HG02840 (cell line): ENCODE results near the gene COL25A1.

ENCODE experiments used
- ATAC-seq: cut with Tn5 transposase; IDR thresholded peaks from one replicate; pipeline ENCODE4 v1.9.1; 2021; ENCODE audit warnings: mild to moderate bottlenecking, moderate library complexity, moderate number of reproducible peaks; ENCODE audit not compliant: unreplicated experiment, low FRiP score

COL25A1 gene

DNA sequence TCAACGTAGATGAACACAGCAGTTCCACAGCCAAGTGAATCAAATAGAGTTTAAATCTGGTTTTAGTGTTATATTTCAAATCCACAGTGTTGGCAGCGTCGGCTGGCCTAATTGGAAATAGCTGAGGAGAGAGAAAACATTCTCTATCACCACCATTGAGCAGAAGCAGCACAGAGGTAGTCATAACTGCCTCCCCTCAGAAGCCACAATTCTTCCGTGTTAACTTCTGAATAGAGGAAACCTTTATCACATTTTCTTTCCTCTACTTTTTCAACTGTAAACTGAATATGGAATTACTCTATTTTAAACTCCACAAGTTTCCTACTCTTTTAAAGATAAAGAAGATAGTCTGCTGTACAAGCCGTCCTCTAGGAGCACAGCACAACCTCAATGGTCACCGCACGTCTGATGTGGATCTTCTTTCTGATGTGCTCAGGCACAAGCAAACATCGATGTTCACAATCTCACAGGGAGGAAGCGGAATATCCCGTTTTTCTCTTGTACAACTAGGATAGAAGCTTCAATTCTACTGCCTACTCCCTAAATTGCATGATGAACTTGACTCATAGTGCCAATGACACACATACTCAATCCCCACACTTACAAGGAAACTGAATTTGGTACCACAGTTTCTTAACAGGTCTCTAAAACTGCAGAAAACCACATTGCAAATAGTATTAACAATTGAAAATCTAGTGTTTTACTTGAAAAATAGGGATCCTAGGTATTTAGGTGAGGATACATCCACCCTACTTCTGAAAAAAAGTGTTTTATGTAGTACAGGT lies 321.8 kb downstream of the COL25A1 start:
- ATAC-seq, result no peak

DNA sequence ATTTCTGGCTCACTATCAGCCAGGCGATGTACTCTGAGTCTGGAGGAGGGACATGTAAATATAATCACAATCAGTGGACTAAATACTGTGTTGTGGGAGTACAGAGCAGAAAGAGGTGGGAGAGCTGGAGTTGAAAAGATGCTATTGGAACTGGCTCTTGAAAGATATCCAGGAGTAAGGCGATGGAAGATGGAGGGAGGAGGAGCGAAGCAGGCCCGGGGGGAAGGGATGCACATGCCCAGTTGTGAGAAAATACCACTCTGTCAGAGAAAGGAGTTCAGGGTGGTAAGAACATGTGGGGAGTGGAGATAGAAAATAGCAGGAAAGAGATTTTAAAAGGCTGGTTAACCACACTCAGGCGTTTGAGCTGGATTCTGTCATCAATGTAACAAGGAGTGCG lies 322.7 kb downstream of the COL25A1 start:
- no peak for ATAC-seq

DNA sequence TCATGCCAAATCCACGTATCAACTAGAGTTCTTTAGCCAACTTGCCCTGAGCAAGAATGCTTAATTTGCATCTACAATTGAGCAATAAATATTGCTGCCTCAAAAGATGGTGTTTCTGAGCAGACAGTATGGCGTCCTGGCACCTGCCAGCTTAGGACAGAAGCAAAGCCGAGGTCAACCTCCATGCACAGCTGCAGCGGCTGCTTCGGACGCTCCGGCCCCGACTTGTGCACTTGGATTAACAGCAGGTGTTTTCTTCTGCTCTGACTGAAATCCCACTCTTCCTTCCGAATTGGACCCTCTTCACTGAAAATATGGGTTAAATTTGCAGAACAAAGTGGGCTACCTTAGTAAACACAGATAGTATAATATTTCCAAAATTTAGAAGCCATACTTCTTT lies 324.4 kb downstream of the COL25A1 start:
- no peak for ATAC-seq

DNA sequence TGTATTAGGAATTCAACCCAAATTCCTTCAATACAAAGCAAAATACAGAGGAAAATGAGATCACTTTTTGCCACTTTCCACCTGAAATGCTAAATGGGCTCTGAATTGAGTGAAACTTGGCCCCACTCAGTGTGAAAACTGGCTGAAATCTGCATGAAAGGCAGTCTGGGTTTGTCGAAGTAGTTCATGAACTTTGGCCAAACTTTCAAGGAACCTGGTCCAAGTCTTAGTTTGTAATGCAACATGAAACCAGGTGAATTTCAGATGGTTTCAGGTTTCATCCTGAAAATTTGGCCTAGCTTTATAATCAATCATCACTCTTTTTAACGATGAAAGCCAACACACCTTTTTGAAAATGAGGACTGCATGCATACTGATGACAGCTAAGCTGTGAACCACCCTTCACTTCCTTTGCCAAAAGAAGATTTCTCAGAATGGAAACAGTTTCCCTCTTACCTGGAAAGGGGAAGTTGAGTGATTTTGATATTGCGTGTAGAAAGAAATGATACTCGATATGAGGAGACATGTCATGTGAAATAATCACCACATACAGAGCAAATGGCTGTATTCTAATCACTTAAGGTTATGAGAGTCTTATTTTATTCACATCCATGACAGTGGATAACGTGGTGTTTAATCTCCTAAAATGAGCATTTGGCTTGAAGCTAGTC lies 329.7 kb downstream of the COL25A1 start:
- ATAC-seq, result no peak

DNA sequence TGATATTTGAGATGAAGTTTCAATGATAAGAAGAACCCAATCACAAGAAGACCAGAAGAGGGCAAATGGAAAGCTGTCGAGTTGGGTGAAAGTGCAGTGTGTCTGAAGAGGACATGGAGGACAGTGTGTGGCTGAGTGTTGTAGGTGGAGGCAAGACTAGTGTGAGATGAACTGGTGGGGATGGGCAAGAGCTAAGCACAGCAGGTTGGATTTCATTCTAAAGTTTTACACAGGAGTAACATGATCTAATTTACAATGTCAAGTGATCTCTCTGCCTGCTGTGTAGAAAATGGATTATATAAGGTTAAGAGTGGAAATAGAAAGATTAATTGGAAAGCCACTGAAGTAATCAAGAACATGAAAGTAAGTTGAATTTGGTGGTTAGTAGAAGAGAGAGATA lies 331.0 kb downstream of the COL25A1 start:
- ATAC-seq, result no peak

DNA sequence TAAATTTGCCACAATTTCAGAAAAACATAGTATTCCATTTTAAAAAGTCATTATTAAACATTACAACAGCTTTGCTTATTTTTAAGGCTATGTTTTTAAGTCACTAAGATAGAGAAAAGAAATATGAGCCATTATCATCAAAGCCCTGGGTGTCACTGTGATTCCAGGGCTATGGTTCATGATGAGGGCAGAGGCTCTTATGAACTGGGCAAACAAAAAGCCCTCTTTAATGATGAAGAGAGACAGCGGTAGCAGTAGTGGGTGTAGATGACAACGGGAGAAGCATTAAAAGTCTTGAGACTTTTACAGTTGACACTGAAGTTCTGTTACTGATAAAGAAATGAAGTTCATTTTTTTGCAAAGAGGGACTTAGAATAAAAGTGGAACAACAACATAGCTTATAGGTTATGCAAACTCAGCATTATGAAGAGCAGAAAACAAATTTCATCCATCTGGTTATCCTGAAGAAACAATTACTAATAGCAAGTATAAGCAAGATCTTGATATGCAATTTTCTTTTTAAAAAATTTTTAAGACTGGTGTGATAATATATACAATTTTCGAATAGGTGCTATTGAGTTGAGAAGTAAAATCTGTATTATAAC lies 336.9 kb downstream of the COL25A1 start:
- no peak for ATAC-seq

DNA sequence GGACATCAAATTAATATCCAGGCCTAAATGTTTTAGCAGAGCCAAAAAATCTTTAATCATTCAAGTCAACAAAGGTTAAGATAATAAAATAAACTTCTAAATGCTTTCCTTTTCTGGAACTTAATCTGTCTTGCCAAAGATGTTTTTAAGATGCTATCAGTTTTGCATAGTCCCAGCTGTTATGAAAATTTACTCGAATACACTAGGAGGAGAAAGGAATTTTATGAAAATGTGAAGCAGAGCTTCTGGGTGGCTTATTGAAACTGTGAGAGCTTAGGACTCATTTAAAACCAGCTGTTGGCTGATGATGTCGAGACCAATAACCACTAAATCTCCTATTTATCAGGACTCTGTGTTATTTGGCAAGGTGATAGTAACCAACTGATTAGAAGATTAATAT lies 337.4 kb downstream of the COL25A1 start:
- no peak for ATAC-seq

DNA sequence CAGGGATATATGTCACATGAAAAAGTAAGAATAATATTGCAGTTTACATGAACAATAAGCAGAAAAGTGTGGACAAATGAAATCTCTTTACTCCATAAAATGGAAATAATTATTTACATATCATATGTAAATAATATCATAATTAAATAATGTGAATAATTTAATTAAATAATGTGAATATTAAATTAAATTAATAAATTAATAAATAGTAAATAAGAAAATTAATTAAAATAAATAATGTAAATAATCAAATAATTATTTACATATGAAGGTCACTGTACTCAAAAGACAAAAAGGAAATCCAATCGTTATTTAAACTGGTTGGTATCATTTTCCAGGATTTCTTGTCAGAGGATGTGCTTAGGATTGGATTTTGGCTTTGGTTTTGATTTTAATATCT lies 338.5 kb downstream of the COL25A1 start:
- no peak for ATAC-seq

DNA sequence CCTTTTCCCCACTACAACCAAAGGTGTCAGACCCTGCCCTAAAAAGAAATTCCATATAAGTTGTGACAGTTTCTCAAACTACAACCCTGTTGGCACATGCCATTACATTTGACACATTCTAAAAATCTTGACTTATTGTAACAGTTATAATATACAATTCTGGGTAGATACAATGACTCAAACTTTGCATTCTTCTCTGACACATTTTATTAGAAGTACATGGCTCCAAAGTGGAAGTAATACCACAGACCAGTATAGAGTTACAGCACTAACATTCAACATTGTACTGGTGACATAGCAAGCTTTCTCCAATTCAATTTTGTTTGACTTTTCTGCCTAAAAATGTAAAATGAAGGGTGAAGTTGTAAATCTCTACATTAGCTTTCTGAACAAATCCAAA lies 343.0 kb downstream of the COL25A1 start:
- ATAC-seq, result no peak

DNA sequence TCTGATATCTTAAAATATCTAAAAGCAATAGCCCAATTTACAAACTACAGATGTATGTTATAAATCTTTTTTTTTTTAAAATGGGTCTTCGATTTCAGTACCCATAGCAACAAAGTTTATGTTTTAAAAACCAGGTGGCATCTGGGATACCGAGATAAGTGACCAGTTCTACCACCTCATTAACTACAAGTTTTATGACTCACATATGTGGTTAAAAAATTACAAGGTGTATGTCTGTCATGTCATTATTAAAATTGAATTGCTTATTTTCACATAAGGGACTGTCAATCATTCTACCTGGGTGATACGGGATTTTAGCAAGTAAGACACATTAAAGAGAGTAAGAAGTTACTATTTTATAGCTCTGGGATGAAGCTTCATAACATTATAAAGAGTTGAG lies 347.6 kb downstream of the COL25A1 start:
- ATAC-seq, result no peak

DNA sequence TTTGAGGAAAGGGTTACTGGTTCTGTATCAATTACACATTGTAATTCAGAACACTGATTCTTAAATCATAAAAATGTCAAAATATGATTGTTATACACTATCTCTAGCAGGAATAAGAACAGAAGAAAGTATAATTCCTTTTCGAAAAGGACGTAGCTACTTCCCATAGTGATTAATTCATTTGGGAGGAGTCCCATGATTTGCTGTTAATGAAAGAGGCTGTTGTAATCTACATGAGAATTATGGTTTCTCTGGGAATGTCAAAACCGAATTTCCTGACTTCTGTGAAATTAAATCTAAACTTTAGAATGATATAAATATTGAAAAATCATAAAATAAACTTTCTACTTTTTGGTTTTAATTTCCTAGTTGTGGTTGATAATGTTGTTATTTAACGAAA lies 348.5 kb downstream of the COL25A1 start:
- no peak for ATAC-seq

DNA sequence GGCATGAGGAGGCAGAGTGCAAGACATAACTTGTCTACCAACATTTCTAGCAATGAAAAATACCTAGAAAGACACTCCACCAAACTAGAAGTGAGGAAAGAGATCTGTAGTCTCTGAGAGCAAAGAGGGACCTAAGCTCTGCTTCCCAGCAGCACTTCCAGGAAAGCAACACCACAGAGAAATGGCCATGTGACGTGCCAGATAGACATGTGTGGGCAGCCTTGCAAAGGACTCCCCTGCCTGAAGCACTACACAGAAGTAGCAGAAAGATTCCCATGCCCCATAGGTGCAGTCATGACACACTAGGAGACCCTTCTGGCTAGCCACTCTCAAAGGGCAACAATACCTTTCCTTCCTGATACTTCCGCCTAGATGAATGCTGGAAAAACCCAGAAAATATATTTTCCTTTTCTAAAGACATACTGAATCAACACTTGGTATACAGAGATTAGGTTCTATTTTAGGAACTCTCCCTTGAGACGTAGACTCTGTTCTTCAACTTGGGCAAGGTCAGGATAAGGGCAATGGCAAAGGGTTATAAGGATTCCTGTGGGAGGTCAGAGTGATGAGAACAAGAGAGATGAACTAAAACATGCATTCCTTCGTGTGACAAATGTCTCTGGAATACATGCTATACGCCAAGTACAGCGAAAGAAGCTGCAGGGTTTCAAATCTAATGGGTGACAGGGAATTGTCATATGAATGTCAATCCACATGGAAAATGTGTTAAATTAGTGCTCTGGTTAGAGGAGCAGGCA lies 352.1 kb downstream of the COL25A1 start:
- no peak for ATAC-seq

DNA sequence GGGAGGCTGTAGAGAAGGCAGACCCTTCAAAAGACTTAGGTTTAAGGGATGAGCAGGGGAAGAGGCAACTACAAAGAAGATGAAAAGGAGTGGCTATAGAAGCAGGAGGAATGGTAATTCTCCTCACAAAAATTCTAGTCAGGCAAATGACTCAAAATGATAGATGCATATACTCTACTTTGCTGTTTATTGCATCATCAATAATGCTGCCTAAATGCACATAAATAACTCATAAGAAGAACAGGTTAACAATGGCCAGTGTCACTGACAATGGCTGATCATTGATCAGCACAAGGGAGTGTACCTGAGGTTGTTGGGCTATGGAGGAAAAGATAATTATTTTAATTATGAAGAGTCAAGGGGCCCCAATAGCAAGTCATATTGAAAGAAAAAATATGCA lies 354.9 kb downstream of the COL25A1 start:
- no peak for ATAC-seq

DNA sequence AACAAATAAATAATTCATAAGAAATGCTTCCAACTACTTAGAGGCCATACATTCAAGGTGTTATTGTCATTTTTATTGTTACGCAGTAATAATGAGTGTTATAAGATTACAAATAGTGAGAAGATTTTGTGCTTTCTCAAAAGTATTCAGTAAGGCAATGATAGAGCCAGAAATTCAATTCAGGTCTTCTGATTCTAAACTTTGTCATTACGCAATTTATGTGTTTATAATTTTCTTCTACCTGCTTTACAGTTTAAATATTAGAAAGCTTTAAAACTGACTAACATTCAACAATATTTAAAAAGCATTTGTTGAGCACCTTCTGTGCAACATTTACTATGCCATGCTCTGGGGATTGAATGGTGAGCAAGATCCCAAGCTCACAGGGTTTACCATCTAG lies 356.2 kb downstream of the COL25A1 start:
- no peak for ATAC-seq

DNA sequence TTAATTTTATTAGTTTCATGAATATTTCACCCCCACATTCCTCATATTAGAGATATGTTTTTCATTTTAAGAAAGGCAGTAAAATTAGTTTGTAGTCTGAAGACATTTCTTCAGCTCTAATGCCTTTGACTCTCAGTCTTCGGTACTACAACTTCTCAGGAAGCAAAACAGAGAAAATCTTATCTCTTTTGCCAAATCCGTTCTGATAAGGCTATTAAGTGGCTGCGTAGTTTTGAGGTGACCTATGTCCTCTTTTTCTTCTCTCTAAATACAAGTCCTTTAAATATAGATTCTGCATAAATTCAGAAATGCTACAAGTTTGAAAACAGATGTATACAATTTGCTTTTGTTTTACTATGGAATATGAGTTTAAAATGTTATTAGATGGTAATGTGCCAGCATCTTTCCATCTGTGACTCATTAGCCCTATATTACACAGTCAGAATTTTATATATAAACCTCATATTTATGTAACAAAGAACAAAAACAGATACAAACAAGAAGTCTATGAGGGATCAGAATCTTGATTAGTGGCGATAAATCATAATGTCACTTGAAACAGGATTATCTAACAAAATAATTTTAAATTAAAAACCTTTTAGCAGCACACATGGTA lies 358.4 kb downstream of the COL25A1 start:
- no peak for ATAC-seq

DNA sequence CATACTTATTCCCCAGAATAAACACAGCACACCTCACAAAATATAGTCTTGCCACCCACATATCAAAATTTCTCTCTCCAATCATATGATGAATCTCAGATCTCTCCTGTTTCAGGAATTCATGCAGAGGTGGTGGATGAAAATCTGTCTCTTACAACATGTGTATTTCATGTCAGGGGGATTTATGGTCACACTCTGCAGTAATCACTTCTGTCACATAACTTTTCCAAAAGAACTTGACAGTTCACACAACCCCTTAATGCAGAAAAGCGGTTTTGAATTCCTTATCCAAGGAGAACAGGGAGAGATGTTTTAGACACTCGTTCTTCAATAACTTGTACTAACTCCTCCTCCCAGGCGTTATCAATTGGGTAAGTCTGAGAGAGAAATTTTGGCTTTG lies 359.1 kb downstream of the COL25A1 start:
- no peak for ATAC-seq

DNA sequence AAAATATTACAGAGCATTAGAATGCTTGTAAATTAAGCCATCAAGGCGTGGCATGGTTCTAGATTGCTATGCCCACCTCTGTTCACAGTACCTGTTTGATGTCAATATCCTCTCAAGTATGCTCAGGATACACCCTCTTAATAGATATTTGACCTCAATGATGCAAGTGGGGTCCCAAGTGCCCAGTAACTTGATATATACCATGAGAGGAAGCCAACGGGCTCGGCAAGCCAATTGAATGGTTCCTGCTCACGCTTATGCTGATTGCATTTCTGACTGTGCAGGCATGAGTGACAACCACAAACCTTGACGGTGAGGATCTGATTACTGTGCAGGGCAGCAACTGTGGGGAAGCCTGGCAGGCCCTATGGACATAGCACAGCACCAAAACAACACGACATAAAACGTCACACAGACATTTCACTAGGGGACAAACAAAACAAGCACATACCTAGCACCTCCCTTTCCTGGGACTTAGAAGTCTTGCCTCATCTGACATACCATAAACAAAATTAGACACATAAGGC lies 360.5 kb downstream of the COL25A1 start:
- ATAC-seq, result no peak

DNA sequence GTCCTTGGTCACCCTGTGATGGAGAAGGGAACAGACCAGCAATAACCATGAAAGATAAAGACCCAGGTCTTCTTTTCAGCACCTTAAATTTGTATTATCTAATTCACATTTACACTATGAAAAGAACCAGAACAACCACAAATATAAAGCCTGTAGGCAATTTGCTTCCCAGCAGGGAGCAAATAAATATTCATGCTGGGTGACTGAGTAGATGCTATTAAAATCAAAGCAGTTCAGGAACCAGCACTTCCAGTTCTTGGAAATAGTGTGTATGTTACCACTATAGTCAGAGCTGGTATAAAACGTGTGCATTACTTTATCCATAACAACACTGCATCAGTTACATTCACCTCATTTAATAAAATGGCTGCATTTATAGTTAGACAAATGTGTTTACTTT lies 361.8 kb downstream of the COL25A1 start:
- ATAC-seq, result no peak

DNA sequence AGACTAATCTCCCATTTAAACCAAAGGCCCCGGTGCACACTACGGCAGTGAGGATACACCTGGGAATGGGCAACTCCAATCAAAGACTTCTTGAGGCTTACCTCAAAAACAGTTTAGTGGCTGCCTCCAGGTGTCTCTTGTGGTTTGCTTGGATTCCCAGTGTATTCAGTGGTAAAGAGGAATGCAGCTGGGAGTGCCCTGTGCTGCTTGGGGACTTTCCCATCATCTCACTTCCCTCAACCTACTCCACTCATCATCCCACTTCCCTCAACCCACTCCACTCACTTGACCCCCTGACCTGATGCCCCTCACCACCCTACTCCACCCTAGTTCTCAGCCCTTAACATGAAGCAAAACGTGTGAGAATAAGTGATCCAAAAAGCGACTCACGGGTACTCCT lies 362.3 kb downstream of the COL25A1 start:
- no peak for ATAC-seq

DNA sequence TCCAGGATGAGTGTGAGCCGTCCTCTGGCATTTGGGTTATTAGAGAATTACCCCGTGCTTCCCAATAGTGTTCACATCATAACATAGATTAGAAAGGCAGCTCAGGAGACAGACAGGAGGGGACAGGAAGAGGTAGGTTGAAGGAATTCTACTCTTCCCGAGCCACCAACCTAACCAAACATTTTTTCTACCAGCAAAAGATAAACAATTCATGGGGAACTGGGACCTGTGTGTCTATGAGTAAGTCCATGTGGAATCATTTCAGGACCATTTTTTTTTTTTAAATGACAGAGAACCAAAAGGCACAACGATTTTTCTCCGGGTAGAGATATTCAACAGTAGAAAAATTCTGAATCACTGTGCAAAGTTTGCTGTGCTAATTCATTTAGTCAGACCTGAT lies 365.4 kb downstream of the COL25A1 start:
- ATAC-seq, result no peak
